UCSD-AML1 (cell line): ENCODE data around the gene EBF3.

Source experiments
- DNase-seq: peaks from one replicate; lab custom pipeline; 2025; ENCODE audit not compliant: unreplicated experiment; lab: John Stamatoyannopoulos, UW

EBF3 gene

DNA sequence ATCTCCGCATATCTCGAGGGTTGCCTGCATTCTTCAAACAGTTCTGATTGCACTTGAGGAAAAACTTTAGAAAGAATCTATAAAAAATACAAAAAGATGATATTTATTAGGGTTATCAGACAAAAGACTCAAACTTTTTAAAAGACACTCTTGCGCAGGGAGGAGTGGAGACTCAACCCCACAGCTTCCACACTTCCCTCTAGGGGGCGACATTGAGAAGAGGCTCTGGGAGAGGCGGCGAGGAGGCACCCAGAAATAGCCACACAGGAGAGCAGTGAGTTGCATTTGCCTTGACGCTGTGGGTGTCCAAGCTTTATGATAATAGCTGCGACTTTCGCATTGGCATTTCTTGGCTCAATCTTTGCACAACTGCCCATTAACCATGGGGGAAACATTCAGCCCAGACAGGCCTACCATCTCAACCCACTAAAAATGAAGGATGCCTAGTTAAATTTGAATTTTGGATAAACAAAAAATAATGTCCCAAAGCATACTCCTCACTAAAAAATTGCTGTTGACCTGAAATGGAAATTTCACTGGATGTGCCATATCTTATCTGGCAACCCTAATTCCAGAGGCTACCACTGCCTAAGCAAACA is 86.2 kb downstream of the EBF3 start:
- DNase-seq = peak; percentile 19

DNA sequence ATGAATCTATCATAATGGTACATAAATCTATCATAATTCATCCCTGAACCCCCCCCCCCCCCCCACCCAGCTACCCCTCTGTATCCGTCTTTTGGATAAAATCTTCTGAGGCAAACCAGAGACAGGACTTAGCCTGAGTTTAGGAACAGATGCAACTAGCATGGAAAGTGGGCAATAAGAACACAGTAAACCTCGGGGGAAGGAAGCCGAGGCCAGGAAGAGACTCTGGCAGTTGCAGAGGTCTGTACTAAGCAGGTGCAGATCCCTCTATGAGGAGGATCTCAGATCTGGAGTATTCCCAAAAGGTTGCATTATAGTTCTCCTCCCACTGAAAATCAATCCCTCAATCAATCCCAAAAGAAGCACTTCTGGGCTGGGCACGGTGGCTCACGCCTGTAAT is 87.2 kb downstream of the EBF3 start:
- DNase-seq = no peak

GRCh38 chr10:129875993-129876726 is 87.9 kb downstream of the EBF3 start:
- no peak for DNase-seq

DNA sequence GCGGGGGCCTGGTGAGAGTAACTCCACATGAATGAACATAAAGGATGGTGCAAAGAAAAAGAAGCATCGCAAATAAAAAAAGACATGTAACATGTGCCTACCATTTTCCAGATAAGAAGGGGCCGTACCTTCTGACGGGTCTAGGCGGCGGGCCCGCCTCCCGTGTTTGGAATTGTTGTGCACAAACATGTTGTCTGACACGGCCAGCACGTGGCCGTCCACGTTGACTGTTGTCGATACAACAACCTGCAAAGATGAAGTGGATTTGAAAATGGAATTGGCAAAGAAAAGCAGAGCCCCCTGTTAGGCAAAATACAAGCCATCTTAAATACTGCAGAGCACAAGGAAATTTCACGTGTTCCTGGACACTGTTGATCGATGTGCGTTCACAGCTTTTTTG is 90.7 kb downstream of the EBF3 start:
- no peak for DNase-seq

- no peak for DNase-seq
Observed at GRCh38 chr10:129871966-129872365, 92.1 kb downstream of the EBF3 start.

DNA sequence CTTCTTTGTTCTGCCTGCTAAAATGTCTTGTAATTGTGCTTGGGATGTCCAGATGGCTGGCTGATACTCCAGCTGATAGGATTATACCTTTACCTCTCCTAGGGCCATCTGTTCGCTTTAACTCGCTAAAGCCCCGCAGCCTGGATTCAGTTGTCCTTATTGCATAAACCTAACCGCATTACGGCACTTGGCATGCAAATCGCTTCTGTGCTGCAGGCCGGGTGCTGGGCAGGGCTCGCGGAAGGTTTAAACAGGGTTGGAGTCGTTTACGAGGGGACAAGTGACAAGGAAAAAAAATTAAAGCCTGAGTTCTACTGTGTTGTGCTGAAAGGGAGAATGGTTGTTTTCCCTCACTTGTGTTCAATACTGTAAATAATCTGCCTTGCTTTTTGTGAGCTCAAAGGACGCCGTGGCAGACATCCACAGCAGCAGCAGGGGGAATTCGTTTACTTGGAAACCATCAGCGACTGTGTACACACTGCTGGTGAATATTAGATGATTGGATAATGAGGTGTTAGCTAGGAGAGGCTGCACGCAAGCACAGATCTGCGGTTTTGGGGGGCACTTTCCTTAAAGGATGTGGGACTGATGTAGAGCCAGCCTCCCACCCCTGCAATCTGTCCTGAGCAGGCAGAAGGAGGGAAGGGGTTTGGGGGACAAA is 93.0 kb downstream of the EBF3 start:
- peak; percentile 43 for DNase-seq

DNA sequence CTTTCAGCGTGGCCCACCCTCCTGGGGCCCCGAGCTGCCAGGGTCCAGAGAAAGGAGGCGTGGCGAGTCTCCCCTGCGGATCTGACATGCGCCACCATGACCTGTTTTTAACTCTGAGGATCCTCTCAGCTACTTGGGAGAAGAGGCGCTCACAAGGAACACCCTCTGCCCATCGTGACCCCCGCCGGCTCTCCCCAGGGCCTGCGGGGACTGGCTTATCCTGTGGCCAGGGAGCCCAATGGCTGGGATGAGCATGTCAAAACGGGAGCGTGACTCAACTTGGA is 93.7 kb downstream of the EBF3 start:
- no peak for DNase-seq

- DNase-seq = no peak
Observed at GRCh38 chr10:129869596-129870473, 94.2 kb downstream of the EBF3 start.

GRCh38 chr10:129868449-129869035 is 95.5 kb downstream of the EBF3 start:
- no peak for DNase-seq

DNA sequence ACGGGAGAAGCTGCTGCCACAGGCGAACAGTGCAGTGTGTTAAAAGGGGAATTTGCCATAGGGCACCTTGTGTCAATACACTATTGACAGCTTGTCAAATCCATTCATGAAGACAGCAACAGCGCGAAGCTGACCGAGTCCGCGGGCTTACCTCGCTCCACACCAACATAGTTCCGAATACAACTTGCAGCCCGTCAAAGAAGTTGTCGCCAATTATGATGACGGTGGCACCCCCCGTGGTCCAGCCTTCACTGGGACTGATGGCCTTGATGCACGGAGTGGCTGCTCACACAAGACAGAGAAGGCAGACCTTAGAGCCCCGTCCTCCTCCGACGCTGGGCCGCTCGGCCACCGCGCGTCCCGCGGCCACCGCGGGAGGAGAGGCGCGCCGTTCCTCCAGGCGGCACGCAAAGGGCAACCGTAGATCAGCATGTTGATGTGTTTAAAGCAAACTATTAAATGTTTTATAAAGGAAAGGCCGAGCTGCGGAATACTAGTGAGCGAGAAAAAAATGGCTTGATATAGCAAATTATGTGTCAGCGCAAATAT is 96.4 kb downstream of the EBF3 start:
- DNase-seq = no peak

DNA sequence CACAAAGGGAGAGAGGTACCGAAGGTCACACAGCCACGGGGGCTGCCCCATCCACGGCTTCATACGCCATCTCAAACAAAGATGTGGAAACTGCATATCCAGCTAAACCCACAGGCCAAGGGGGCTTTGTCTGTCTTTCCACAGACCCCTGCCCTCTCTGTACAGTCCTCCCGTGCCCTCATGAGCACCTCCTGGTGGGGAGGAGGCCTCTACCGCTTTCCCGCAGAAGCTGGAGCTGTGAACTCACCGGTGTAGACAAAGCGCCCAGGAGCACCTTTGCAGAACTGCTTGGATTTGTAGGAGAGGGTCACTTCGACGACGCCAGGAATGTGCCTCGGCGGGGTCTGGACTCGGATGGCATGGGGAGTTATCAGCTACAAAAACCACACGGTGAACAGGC is 97.2 kb downstream of the EBF3 start:
- DNase-seq = no peak

DNA sequence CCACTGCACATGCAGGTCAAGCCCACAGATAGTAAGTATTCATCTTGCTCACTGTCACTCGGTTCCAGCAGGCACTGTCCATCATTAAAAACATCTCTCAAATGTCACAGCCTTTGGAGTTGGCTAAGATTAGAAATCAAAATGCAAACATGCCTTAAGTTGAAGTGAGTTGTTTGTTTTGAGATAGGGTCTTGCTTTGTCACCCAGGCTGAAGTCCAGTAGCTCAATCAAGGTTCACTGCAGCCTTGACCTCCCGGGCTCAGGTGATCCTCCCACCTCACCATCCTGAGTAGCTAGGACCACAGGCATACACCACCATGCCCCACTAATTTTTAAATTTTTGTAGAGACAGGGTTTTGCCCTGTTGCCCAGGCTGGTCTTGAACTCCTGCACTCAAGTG is 98.1 kb downstream of the EBF3 start:
- DNase-seq = no peak

DNA sequence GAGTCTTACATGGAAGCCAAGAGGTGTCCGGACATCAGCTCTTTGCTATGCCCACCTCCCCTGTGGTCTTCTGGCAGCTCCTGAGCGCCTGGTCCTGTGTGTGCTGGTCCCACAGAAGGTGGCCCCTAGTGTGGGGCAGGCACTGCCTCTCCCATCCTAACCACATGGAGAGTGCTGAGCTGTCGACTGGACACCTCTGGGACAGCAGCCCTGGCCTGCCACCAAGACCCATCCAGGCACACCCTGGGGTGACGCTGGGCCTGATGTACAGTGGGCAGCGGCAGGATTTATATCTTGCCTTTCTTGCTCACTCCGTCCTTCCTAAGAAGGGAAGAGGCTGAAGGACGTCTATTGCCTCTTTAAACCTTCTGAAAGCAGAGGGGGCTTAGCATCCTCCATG is 98.7 kb downstream of the EBF3 start:
- DNase-seq = no peak

DNA sequence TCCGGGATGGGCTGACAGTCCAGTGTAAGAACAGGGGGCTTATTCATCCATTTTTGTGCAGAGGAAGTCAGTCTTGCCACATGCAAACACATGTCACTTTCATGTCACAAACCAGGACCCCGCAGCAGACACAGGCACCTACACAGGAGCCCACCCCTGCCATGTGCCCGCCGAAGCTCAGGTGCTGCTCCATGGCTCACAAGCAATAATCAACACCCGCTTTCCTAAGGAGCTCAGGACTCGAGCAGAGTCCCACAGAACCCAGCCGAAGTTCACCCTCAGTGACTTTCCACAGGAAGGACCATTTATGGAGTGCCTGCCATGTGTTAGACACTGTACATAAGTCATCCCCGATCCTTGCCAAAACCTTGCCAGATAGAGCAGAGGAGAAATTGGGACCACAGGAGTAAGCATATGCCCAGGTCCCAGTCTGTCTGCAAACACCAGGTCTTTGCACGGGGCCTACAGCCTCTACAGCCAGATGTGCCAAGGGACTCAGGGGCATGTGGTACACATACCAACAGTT is 99.4 kb downstream of the EBF3 start:
- DNase-seq = no peak

DNA sequence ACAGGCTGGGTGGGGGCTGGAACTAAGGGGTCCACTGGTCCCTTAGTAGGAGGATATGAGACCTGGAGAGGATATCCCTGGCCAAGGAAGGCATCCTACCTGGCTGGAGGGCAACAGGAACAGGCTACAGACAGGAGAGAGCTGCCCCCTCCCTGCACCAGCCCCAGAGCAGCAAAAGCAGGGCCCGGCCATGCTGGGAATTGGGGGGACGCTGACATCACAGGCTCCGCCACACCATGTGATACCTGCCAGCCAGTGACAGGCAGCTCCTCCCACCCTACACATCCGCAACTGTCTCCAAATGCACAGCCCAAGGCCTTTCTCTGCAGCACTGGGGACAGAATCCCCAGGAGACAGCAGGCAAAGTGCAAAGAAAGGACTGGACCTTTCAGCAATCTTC is 100.0 kb downstream of the EBF3 start:
- no peak for DNase-seq

DNA sequence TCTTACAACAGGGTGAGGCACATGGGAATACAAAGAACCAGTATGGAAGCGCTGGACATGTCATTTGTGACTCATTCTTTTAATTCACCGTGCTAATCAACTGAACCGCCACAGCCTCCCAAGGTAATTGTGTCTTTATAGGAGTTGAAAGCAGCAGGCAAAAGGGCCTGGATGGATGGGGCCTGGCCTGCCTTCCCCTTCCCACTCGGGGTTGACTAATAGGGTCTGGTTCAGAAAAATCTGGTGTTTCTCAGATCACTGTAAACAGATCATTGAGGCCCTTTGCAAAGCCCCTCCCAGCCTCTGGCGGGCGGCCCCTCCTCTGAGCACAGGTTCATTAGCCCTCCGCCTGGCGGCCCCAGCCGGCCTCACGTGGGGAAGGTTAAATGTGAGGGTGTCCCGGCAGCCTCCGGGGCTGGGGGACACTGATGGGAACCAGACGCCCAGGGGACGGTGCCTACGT is 100.8 kb downstream of the EBF3 start:
- DNase-seq = no peak

- no peak for DNase-seq
Observed at GRCh38 chr10:129861776-129862531, 102.1 kb downstream of the EBF3 start.

- DNase-seq = no peak
Observed at GRCh38 chr10:129860396-129860795, 103.7 kb downstream of the EBF3 start.

DNA sequence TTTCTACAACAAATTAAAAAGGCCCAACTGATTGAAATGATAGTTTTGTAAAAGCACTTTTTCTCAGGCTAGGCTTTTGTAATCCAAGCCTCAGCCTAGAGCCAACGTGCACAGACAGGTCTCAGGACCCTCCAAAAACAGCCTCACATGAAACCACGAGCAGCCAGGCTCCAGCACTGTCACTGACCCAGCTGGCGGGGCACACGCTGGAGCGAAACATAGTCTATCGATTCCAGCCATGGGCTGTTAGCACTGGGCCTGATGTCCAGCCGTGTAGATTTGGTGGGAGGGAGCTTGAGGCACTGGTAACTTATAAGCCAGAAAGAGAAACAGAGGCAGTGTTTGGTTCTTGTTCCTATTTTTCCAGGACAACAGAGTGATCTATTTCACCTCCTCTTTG is 104.5 kb downstream of the EBF3 start:
- no peak for DNase-seq
